Activated CD8-positive, alpha-beta memory T cell treated with anti-CD3 and anti-CD28 coated beads for 4 hours (primary cell): ENCODE results near the gene SCYL1.

Source experiments
- DNase-seq, 2 donors: peaks; one replicate each; pipeline ENCODE4 v3.0.0-alpha.2; 2020; ENCODE audit warnings: low read depth in 2 of 2

Gene SCYL1

DNA sequence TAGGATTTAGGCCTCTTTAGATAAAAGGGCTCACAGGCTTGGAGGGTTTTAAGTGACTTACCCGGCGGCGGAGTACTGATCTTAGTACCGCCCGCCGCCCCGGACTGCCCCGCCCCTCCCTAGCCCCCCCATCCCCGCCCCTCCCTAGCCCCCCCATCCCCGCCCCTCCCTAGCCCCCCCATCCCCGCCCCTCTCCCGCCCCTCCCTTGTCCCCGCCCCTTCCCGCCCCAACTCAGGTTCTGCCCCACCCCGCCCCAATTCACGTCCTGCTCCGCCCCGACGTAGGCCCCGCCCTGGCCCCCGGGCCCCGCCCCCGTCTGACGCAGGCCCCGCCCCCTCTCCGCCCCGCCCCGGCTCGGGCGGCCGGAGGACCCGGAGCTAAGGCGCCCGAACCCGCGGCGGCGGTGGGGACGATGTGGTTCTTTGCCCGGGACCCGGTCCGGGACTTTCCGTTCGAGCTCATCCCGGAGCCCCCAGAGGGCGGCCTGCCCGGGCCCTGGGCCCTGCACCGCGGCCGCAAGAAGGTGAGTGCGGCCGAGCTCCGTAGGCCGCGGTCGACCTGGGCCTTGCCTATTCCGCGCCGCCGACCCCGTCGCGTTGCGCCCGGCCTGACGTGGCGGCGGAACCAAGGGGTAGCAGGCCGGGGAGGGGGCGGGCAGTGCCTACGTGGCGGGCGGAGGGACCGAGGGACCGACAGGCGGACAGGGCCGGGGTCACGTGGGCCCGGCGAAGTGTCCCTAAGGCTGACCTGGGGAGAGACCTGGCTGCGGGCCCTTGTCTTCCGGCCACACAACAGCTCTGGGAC lies at the start of gene SCYL1:
Gene SCYL1 (plus strand): TSS at position 343 of the 805 bp plus-strand sequence. CDS start 71 bp downstream, at position 414.
- peak; percentile 63 to 72 for DNase-seq

GRCh38 chr11:65476632-65477148 lies 48.2 kb upstream of the SCYL1 start:
- DNase-seq, result no peak

GRCh38 chr11:65477149-65477965 lies 47.5 kb upstream of the SCYL1 start:
- peak; percentile 82 for DNase-seq

DNA sequence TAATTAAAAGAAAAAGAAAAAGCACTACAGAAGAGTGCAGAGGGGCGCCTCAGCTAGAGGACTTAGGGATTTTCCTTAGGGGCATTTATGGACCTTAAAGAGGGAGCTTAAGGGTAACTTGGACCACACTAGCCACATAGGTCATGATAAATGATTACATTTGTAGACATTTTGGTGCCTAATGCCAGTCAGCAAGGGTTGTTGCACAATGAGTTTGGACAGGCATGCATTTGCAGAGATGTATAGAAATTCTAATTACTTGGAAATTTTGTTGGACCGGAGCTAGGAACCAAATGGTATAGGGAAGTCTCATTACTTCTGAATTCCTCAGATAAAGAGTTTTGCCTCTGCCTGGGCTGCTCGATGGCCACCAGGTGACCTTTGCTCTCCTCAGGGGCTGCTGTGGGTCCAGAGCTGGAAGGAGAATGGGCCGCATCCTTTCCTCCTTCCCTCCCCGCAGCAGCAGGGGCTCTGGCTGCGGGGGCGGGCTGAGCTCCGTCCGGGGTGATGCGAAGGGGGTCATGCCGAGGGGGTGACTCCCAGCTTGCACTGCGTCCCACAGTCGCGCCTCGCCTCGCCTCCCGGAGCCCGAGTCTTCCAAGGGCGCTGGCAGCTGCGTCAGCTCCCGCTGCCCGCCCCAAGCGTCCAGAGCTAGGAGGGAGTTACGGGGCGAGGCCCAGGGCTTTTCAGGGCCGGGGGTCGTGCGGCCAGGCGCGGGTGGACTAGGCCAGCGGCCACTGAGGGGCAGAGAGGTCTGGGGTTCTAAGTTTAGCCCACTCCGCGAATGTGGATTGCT lies 46.3 kb upstream of the SCYL1 start:
- no peak for DNase-seq

DNA sequence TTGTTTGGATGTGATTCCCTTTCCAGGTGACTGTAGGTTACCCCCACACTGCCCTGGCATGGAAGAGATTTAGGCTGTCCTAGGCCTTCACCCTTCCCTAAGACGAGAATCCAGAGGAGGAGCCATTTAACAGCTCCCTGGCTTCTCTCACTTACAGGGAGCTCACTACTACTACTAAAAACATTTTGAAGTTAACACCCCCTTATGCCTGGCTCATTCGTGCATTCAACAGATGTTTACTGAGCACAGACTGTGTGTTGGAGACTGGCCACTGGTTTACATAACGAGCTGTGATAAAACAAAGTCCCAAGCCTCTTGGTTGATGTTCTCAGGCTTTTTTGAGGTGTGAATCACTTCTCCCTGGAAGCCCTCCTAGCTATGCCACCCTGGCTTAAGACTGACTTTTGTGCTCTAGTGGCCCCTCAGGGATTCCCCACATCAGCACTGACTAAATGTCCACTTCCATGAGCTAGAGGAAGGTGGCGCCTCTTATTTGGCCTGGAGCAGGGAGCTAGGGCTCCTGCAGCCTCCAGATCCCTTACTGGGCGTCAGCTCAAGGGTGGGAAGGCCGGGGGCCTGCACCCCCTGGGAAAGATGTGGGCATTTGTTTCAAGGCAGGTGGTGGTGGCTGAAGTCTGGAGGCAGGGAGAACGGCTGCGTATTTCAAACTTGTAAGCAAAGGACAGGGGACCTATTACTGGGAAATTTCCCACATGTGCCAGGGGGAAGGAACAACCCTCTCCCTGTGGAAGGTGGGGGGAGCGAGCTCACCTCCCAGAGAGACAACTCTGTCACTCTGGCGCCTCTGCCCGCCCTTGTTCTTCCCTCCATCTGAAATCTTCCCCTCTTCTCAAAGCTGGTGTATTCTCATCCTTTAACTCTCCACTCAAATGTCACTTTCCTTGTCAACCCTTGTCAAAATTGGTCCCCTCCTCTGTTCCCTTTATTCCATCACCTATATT lies 45.4 kb upstream of the SCYL1 start:
- DNase-seq, result no peak

DNA sequence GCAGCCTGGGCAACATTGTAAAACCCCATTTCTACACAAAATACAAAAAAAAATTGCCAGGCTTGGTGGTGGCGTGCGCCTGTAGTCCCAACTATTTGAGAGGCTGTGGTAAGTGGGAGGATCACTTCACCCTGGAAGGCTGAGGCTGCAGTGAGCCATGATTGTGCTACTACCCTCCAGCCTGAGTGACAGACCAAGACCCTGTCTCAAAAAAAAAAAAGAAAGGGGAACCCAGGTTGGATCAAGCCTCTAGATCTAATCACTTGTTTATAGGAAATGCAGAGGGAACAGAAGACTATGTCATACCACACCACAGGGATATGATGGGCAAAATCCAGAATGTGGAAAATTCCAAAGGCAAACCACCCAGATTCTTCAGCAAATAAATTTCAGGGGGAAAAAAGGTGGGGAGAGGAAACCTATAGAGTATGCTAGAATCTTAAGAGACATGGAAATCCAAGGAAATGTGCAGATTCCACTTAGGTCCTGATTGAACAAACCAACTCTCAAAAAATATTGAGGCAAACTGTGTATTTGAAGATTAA lies 42.5 kb upstream of the SCYL1 start:
- no peak for DNase-seq

- no peak for DNase-seq
Observed at GRCh38 chr11:65485920-65486219, 39.0 kb upstream of the SCYL1 start.

DNA sequence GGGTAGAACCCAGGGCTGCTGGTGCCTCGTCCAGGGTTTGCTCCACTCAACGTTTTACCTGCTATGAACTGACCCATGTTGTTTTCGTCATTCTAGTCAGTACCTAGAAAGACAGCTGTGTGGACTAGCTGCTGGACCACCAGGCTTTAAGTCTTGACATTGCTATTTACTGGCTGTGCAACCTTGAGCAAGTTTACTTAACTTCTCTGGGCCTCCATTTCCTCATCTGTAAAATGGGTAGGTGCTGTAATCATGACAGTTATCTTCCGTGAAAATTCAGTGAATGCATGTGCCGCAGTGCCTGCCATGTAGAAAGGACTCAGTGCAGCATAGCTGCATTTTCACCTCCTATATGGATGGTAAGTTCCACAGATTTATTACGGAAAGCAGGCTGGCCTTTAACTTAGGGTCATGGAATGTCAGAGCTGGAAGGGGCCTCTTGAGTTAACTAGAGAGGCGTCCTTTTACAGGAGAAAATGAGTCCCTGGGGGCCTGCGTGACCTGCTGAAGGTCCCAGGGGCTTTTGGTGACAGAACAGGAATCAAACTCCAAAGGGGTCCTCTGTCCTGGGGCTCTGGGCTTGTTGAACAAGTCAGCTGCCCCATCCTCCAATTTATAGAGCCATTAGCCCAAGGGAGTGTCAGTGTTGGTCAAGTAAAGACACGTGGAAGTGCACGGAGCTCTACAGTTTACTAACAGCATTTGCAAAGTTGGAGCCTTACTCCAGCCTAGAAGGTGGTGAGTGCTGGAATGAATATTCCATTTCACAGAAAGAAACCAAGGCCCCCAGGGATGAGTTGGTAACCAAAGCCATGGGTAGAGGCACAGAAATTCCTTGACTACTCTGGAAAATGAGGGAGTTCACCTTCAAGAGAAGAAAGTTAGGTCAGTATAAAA lies 38.1 kb upstream of the SCYL1 start:
- DNase-seq, result no peak

DNA sequence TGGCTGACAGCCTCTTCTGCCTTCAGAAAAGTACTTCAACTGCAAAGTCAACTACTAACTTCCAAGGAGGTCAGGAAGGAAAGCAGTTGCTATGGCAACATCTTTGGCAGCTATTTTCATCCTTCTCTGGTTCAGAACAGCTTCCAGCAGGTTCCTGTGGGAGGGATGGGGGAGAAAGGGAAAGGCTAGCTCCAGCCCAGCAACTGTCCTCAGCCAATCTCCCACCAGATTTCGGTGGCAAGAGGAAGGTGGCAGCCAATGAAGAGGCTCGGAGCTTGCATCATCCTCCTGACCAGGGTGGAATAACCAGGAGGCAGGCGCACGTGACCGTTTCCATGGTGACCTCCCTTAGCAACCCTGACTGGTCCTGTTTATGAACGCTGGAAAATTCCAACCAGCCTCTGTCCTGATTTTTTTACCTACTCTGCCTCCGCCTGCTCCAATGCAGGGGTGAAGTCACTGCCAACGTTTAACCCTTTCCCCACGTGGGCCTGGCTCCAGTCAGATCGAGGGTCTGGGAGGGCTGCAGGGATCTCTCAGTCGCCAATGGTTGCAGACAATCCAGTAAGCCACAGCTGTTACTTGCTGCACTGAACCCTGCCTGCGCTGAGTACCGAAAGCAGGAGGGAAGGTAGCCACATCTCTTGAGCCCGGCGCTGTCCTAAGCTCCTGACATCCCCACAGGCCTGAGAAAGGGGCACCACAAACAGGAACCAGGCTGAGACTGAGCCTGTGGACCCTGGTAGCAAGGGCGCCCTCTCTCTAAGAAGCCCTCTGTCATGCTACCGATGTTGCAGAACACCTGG lies 37.2 kb upstream of the SCYL1 start:
- no peak for DNase-seq

- DNase-seq, result no peak
Observed at GRCh38 chr11:65488273-65489034, 36.4 kb upstream of the SCYL1 start.

DNA sequence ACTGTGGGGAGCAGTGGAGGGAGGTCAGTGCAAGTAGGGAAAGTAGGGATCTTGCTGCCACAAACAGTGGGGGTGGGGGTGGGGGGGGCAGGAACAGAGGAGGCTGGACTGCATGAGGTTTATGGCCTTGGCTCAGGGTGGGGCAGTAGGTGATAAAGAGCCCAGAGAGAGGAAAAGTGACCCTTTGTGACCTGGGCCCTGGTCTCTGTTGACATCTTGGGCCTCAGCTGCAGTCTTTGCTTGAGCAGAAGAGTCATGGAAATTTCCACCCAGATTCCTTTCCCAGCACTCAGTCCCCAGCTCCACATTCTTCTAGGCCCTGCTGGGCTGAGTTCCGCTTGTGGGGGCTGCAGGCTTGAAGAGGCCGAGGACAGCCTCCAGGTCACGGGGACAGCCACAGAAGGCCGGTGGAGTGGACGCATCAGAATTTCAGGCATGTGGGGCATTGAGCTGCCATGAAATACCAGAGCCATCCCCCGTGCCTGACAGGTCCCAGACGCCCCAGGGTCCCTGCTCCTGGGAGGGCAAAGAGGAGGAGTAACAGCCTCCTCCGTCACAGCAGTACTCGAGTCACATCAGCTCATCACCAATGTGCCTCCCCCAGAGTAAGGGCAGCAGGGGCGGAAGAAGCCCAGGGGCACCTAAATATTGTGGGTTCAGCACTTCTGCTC lies 35.7 kb upstream of the SCYL1 start:
- DNase-seq, result no peak

DNA sequence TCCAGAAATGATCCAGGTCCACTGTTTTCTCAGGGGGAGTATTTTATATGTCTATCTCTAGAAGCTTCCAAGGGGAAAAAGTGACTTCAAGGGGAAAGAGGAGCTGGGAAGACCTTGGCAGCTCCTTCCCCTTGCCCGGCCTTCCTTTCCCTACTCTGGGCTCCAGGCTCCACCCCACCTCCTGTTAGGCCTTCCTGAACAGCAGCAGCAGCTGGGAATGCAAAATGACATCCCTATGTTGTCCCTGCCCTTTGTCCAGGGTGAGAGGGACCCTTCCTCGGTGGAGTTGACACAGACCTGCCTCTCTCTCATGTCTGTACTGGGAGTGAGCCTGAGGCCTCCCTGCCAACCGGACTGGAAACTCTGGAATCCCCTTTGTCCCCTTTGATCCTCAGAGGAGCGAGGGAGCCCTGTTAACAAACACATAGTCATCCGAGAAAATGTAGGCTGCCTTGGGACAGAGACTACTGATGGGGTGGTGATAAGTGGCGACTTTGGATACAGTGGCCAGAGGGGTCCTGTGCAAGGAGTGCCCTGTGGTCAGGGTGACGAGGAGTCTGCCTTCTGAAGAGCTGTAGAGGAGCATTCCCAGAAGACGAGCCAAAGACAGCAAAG lies 35.1 kb upstream of the SCYL1 start:
- DNase-seq, result no peak

DNA sequence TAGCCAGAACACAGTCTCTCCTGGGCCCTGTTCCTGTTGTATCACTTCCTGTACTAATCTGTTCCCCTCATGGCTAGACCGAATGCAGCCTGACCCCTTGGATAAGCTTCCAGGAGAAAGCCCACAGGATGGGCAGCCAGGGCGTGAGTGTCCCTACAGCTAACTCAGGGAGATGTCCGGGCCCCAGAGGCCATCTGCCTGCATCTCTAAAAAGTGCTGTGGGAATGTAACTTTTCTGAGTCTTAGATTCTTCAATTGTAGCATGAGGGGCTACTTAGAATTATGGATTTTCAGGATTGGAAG lies 33.8 kb upstream of the SCYL1 start:
- no peak for DNase-seq

DNA sequence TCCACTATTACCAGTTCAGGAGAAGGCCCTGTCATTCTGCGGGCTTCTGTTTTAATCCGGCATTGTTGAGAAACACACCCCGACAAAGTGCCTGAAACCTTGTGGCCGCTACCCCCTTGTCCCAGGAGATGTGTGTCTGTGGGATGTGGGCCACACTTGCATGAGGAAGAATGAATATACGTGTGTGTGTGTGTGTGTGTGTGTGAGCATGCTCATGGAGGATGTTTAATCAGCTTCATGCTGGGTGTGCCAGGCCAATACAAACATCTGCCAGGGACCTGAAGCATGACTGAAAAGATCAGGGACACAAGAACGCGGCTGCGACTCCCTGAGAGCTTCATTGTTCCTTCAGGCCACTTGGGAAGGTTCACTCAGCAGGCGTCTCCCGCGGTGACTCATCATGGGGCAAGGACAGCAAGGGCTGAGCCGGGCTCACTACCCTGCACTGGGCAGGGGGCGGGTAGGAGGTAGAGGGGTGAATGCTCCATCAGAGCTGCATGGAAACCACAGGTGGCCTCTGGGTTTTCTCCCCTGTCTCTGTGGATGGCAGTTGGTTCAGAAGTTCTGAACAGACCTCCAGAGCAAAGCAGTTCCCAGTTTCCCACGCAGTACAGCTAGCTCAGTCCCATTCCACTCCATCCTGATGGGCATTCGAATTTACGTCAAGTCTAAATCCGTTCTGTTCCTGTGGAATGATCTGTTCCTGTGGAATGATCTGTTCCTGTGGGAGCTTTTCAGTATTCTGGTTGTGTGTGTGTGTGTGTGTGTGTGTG lies 33.1 kb upstream of the SCYL1 start:
- no peak for DNase-seq

GRCh38 chr11:65492387-65492636 lies 32.6 kb upstream of the SCYL1 start:
- no peak for DNase-seq

DNA sequence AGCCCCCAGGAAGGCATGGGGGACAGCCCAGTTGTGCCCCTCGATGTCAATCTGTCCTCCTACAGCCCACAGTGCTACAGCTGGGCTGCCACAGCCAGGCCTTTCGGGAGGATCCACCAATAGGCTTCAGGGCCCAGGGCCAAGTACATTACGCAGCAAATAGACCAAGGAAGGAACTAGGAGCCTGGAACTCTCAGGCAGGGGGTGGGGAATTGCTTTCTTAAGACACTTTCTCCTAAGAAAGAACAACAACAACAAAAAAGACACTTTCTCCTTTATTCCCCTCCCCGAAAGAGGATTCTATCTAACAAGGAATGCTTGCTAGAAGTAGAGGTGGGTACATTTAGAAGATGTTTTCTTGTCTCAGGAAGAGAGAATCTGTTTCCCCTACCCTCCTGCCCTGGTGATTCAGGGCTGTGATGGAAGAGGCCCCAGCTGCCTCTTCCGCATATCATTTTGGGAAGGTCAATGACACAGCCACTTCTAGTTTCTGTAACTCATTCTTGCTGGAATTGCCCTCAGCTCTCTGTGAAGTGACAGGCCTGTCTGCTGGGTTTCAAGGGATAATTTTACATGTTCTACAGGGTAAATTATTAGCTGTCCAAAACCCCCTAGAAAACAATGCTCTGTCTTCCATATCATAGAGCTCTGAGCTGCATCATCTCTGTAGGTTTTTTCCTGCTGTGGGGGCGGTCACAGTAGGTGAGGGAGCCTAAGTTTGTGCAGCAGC lies 32.1 kb upstream of the SCYL1 start:
- no peak for DNase-seq
